Measurements from ENCODE around the gene MRPL49. TPM values are rescaled to one million over a fixed set of nuclear protein-coding genes. Genes with fewer than 3 reads are reported as not detected.

Gene MRPL49
- total RNA-seq, 2 experiments from 2014 or later = 50.7 to 53.6 TPM

Small RNA genes within 50 kb of the gene (microRNA-seq; reads per million reads assigned to microRNA genes)
- not detected for gene MIR6751

Other genes with a start within 250 kb of the MRPL49 start
- 100 to 1,000 TPM; 187 to 195 TPM for gene EHD1, start 243.7 kb upstream of the MRPL49 start, total RNA-seq
- 10 to 100 TPM; 34.5 to 39.7 TPM for gene ATG2A, start 205.1 kb upstream of the MRPL49 start, total RNA-seq
- gene PPP2R5B, start 197.6 kb upstream of the MRPL49 start, total RNA-seq = 10 to 100 TPM; 18.6 to 22.3 TPM
- not detected for gene GPHA2, start 186.4 kb upstream of the MRPL49 start, total RNA-seq
- not detected for gene MAJIN, start 150.2 kb upstream of the MRPL49 start, total RNA-seq
- gene BATF2, start 125.3 kb upstream of the MRPL49 start, total RNA-seq = 1 to 10 TPM; 1.2 TPM
- 10 to 100 TPM; 69.5 to 70.2 TPM for gene ARL2, start 108.2 kb upstream of the MRPL49 start, total RNA-seq
- gene SNX15, start 94.9 kb upstream of the MRPL49 start, total RNA-seq = 10 to 100 TPM; 22.4 to 28.3 TPM
- gene SAC3D1, start 81.1 kb upstream of the MRPL49 start, total RNA-seq = 10 to 100 TPM; 24.2 to 25.8 TPM
- gene NAALADL1, start 63.8 kb upstream of the MRPL49 start, total RNA-seq = 10 to 100 TPM; 19.8 to 22.3 TPM
- gene CDCA5, start 38.3 kb upstream of the MRPL49 start, total RNA-seq = 10 to 100 TPM; 85.5 to 95.7 TPM
- 10 to 100 TPM; 37.3 to 41.2 TPM for gene ZFPL1, start 38.1 kb upstream of the MRPL49 start, total RNA-seq
- gene VPS51, start 26.1 kb upstream of the MRPL49 start, total RNA-seq = 100 to 1,000 TPM; 130 to 138 TPM
- gene TM7SF2, start 10.4 kb upstream of the MRPL49 start, total RNA-seq = 10 to 100 TPM; 26.1 to 26.2 TPM
- 10 to 100 TPM; 11.1 to 11.9 TPM for gene ZNHIT2, start 4.6 kb upstream of the MRPL49 start, total RNA-seq
- gene FAU, start 187 bp upstream of the MRPL49 start, total RNA-seq = 1,000 to 10,000 TPM; 1,110 to 1,162 TPM
- 10 to 100 TPM; 43.4 to 45.1 TPM for gene SYVN1, start 12.2 kb downstream of the MRPL49 start, total RNA-seq
- gene SPDYC, start 47.9 kb downstream of the MRPL49 start, total RNA-seq = not detected
- 100 to 1,000 TPM; 164 to 174 TPM for gene CAPN1, start 59.6 kb downstream of the MRPL49 start, total RNA-seq
- 10 to 100 TPM; 57.3 to 62.2 TPM for gene POLA2, start 139.6 kb downstream of the MRPL49 start, total RNA-seq
- 1 to 10 TPM in 1 of 2 experiments, under 1 TPM in 1; 0.51 to 1.7 TPM for gene CDC42EP2, start 192.5 kb downstream of the MRPL49 start, total RNA-seq
- 10 to 100 TPM; 80.2 to 82.7 TPM for gene DPF2, start 211.5 kb downstream of the MRPL49 start, total RNA-seq
- 1 to 10 TPM in 1 of 2 experiments, under 1 TPM in 1; 0.97 to 1.2 TPM for gene TIGD3, start 232.4 kb downstream of the MRPL49 start, total RNA-seq